Subcutaneous adipose tissue (tissue), 4 donors: ENCODE measurements around the gene RHOBTB3. TPM values are rescaled to one million over a fixed set of nuclear protein-coding genes. Genes with fewer than 3 reads are reported as not detected.

Experiments used
- CTCF ChIP-seq: fragments of 450-650 bp; IDR thresholded peaks from one replicate; pipeline ENCODE4 v1.5.1; 2016; ENCODE audit warnings: low read depth, mild to moderate bottlenecking, control low read depth, antibody characterized with exemption, moderate library complexity
- total RNA-seq, 4 donors: library from RNA; depleted of rRNA; stranded (reverse); fragments of >200 nt; gene quantifications; one replicate each; pipeline ENCODE4 v1.1.0, GENCODE V29; 2016

RHOBTB3 gene
- total RNA-seq, 4 donors from 2014 or later: 131 to 198 (median 148) TPM

GRCh38 chr5:95727764-95728191 lies 3.4 kb upstream of the RHOBTB3 start:
- TF ChIP-seq CTCF: no peak

GRCh38 chr5:95728494-95729114 lies 2.5 kb upstream of the RHOBTB3 start:
- no peak for TF ChIP-seq CTCF

- TF ChIP-seq CTCF: no peak
Measured at GRCh38 chr5:95729115-95730010, 1.8 kb upstream of the RHOBTB3 start.

- TF ChIP-seq CTCF: no peak
Measured at GRCh38 chr5:95730011-95730700, 980 bp upstream of the RHOBTB3 start.

- TF ChIP-seq CTCF: no peak
Measured at GRCh38 chr5:95731571-95732554, 727 bp downstream of the RHOBTB3 start.

- TF ChIP-seq CTCF: no peak
Measured at GRCh38 chr5:95733107-95733665, 2.0 kb downstream of the RHOBTB3 start.
